NCI-H1092 treated with DMSO at 0.1 percent for 48 hours (cell line): ENCODE measurements around the gene STK24.

ENCODE experiments used
- DNase-seq: peaks from one replicate; lab custom pipeline; 2025; lab: John Stamatoyannopoulos, UW

Gene STK24

GRCh38 chr13:98556968-98557631 lies 19.8 kb downstream of the STK24 start:
- DNase-seq: no peak

- no peak for DNase-seq
Observed at GRCh38 chr13:98556142-98556816, 20.6 kb downstream of the STK24 start.

- DNase-seq: no peak
Observed at GRCh38 chr13:98549728-98550317, 27.1 kb downstream of the STK24 start.

GRCh38 chr13:98549006-98549727 lies 27.7 kb downstream of the STK24 start:
- DNase-seq: no peak

GRCh38 chr13:98548230-98548629 lies 28.7 kb downstream of the STK24 start:
- no peak for DNase-seq

GRCh38 chr13:98547455-98547854 lies 29.5 kb downstream of the STK24 start:
- DNase-seq: no peak

- no peak for DNase-seq
Observed at GRCh38 chr13:98546402-98546801, 30.5 kb downstream of the STK24 start.

- DNase-seq: no peak
Observed at GRCh38 chr13:98544104-98544710, 32.7 kb downstream of the STK24 start.

GRCh38 chr13:98543378-98544103 lies 33.4 kb downstream of the STK24 start:
- no peak for DNase-seq

- DNase-seq: no peak
Observed at GRCh38 chr13:98542568-98543377, 34.1 kb downstream of the STK24 start.

GRCh38 chr13:98541701-98542203 lies 35.2 kb downstream of the STK24 start:
- DNase-seq: no peak

- DNase-seq: no peak
Observed at GRCh38 chr13:98541191-98541590, 35.7 kb downstream of the STK24 start.

GRCh38 chr13:98540476-98540875 lies 36.4 kb downstream of the STK24 start:
- no peak for DNase-seq

GRCh38 chr13:98539666-98540065 lies 37.2 kb downstream of the STK24 start:
- no peak for DNase-seq

GRCh38 chr13:98538876-98539275 lies 38.0 kb downstream of the STK24 start:
- no peak for DNase-seq

- DNase-seq: no peak
Observed at GRCh38 chr13:98537740-98538139, 39.2 kb downstream of the STK24 start.

GRCh38 chr13:98537306-98537705 lies 39.6 kb downstream of the STK24 start:
- DNase-seq: no peak

GRCh38 chr13:98536729-98537128 lies 40.2 kb downstream of the STK24 start:
- DNase-seq: no peak

- no peak for DNase-seq
Observed at GRCh38 chr13:98535501-98536354, 41.2 kb downstream of the STK24 start.

GRCh38 chr13:98534821-98535220 lies 42.1 kb downstream of the STK24 start:
- no peak for DNase-seq
